Left kidney (tissue), 2 donors: Measurements from ENCODE around the gene SUFU. TPM values are rescaled to one million over a fixed set of nuclear protein-coding genes. Genes with fewer than 3 reads are reported as not detected.
"Not testable (repeated sequence)": the region's sequence is repeated elsewhere in the genome, so short reads cannot be mapped to it uniquely, and the experiment has no call there.

Source experiments
- DNase-seq: peaks from one replicate; pipeline ENCODE4 v3.0.0-alpha.2; 2013
- polyA plus RNA-seq: library from polyadenylated mRNA; unstranded; fragments of 120-200 nt; gene quantifications from one replicate; pipeline ENCODE4 v1.2.1, GENCODE V29; 2013; ENCODE audit not compliant: insufficient read length

The SUFU gene
- polyA plus RNA-seq, 1 donor: 29.9 TPM

- no peak for DNase-seq
These were observed 147.1 kb downstream of the SUFU start for GRCh38 chr10:102650655-102651454.

DNA sequence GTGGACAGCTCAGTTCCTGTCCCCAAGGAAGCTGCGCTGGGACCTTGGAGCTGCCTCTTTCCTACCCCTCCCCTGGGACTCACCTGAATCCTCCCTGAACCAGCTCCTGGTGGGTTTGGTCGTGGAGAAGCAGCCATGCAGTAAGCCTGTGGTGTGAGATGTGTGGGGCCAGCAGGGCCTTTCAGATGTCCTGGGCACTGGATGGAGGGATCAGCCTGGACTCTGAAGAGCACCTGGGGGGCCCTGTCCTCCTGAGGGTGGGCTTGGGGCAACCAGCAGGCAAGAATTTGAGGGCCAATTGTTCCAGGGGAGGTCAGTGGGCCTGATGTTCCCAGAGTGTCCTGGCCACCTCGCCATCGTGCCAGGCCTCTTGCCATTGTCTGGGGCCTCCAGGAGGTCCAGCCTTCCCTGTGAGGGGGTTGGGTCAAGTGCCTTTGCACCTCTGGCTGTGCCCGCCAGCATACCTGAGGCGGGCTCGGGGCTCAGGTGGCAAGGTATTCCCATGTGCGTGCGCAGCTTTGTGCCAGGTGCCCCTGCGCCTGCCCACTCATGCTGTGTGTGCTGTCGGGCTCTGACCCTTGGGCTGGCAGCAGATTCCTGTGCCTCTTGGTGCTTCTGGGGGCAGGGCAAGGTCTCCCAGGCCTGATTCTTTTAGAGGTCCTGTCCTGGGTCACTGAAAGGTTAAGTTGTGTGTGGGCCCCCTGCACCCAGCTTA is 147.8 kb downstream of the SUFU start:
- DNase-seq: no peak

GRCh38 chr10:102652170-102652916 is 148.6 kb downstream of the SUFU start:
- DNase-seq: no peak

DNA sequence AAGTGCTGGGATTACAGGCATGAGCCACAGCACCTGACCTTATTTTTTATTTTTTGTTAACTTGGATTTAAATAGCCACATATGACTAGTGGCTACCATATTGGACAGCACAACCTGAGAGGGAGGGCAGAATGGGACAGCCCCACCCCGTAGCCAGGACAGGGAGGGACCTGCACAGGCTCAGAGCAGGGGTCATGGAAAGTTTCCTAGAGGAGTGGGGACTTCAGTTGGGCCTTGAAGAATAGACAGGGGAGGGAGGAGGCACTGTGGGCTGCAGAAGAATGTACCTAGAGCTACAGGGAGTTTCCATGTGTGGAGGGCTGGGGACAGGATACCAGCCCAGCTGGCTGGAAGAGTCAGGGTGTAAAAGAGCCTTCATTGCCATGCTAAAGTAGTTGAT is 149.3 kb downstream of the SUFU start:
- no peak for DNase-seq

DNA sequence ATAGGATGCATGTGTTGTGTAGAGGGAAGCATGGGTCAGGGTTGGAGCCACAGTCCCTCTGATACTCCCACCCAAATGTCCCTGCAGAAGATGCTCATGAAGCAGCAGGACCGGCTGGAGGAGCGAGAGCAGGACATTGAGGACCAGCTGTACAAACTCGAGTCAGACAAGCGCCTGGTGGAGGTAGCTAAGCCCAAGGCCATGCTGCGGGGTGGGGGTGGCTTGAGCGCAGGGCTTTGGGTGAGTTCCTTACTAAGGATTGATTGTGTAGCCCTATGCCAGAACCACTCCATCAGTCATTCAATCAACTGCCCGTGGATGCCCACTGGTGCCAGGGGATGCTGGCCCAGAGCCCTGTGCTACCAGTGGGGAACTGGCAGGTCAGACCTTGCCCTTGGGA is 150.8 kb downstream of the SUFU start:
- no peak for DNase-seq

- no peak for DNase-seq
These were observed 151.2 kb downstream of the SUFU start for GRCh38 chr10:102654969-102655368.

- DNase-seq: no peak
These were observed 152.3 kb downstream of the SUFU start for GRCh38 chr10:102656026-102656425.

- DNase-seq: no peak
These were observed 153.1 kb downstream of the SUFU start for GRCh38 chr10:102656791-102657371.

DNA sequence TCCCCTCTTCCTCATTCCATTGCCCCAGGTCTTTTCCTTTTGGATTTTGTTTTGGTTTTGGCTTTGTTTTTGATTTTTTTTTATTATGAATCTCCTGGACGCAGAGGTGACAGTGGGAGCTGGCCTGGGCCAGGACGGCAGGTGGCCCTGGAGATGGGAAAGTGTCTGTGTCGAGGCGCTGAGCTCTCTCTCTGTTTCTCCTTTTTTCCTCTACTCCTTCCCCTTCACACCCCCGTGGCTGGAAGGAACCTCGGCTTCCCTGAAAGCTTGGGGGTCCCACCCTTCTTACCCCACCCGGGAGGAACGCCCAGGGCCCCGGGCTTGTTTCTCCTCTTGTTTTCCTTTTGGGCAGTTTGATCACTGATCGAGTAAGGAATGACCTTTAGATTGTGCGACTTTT is 153.7 kb downstream of the SUFU start:
- no peak for DNase-seq

GRCh38 chr10:102657984-102658724 is 154.4 kb downstream of the SUFU start:
- DNase-seq: no peak

DNA sequence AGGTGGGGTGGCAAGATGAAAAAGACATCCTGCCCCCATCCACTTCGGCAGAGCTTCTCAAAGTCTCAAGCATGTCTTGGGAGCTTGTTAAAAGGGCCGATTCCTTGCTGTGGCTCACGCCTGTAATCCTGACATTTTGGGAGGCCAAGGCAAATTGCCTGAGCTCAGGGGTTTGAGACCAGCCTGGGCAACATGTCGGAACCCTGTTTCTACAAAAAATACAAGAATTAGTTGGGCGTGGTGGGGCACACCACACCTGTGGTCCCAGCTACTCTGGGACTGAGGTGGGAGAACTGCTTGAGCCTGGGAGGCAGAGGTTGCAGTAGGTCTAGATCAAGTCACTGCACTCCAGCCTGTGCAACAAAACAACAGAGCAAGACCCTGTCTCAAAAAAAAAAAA is 155.0 kb downstream of the SUFU start:
- no peak for DNase-seq

DNA sequence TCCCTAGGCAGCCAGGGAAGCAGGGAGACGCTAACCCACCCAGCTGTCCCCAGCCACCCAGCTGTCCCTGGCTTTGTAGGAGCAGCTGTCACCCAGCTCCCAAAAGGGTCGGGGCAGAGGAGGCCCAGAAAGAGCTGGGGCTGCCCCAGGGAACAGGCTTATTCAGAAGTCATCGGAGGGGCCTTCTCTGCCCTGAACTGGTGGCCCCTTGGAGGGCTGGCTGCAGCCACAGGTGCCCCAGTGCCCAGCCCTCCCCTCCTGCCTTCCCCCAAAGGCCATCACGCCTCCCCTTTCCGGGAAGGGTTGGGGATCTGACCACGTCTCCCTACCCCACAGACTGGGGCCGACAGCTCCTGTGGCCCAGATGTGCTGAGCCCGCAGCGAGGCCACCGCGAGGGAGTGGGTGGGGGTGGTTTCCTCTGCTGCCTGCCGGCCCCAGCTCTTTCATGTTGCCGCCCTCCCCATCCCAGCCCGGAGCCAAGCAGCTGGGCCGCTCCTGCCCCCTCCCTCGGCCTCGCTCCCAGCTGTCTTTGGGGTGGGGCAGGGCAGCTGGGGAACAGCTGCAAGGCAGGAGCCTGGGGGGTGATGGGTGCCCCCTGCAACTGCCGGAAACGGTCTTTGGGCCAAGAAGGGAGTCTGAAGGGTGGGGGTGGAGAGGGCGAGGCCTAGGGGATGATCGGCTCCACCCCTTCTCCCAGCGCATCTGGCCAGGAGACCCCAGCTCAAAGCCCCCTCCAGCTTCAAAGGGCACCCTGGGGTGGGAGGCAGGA is 157.3 kb downstream of the SUFU start:
- DNase-seq: no peak

DNA sequence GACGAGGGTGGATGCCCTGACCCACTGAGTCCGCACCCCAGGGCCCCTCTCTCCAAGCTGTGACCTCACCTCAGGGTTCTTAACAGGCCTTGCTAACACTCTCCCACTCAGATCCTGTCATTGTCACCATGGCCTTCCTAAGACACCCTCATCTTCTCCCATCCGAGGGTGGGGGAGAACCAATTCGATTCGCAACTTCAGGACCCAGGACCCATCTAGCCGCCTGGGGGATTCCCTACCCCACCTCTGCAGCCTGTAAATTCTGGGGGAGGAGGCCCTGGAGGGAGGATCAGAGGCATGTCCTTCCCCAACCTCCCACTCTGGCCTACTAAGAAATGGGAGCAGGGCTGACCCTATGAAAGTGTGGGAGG is 157.9 kb downstream of the SUFU start:
- DNase-seq: no peak

DNA sequence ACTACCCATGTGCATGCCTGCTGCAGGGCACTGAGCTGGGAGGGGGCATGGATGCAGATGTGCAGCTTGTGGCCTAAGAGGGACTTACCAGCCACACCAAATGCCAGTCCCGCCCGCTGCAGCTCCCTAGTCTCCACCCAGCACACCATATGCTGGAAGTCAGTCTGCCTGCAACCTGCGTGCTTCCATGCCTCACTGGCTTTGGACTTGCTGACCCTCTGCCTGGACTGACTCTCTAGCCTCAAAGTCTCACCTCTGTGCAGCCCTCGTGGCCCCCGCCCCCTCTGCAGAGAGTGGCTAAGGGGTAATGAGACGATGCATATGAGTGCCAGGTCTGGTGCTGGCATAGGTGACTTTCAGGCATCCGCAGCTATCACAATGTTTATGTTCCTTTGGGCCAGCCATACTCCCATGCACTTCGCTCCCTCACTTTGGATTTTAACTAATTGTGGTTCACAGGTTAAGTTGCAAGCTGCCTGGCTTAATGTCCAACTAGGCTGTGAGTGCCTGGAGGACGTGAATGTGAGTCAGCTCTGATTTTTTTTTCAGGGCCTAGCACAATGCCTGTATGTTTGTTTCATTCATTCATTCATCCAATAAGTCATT is 162.2 kb downstream of the SUFU start:
- DNase-seq: no peak

- not testable (repeated sequence) for DNase-seq
These were observed 163.6 kb downstream of the SUFU start for GRCh38 chr10:102667411-102667810.

DNA sequence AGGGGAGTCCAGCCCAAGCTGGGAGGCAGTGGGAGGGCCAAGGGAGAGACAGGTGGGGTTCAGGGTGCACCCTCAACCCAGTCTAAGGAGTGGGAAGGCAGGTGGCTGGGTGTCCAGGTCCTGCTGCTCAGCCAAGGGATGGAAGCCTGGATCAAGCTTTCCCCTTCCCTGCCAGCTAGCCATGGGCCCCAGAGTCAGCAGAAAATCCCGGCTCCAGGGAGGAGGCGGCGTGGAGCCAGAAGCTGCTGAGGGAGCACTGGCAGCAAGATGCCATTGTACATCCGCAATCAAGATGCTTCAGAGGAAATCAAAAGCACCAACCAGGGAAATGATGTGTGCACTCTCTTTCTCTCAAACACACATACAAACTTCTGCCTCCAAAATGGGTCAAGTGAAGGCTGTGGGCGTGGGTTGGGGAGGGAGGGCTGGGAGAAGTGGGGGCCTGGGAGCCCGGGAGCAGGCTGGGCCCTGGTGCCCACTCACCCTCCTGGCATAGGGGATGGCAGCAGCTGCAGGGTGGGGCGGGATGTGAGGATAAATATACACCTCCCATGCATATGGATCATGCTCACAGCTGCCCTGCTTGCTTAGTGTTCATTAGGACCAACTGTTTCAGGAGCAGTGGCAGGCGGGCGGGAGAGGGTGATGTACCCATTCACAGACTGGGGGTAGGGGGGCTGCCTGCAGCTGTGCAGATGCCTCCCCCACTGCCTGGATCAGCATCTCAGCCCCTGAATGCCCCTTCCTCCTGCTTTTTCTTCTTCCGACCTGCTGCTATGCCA is 164.7 kb downstream of the SUFU start:
- DNase-seq: no peak

DNA sequence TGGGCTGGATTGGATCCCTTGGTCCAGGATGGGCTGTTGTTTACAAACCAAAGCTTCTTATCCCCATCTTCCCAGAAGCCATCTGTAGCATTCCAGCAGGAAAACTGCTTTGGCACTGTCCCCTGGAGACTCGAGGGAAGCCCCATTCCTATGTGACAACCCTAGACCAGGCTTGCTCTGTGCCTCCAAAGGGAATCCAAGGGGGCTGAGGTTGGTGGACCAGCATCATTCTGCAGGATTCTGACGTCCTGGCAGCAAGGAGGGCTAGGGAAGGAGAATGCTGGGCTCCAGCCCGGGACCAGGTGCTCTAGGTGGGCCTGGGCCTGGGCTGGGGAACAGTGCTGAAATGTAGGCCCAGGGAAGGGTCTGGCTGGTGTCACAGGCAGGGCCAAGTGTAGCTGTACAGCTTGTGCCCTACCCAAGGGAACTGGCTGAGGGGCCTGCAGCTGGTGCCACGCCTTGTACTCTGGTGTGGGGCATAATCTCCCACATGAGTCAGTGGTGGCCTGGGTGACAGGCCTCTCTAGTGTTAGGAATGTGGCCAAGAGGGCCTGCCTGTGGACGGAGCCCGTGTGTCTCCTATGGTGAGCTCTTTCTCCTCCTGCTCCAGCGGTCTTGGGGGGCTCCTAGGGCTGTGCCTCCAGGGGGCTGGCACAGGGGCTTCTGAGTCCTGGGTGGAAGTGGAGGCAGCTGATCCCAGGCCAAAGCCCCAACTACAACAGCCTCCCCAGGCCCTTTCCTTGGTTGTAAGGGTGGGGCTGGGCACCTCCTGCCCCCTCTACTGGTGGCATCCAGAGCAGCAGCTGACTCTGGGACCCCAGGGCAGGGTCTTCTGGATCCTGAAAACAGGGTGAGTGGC is 165.7 kb downstream of the SUFU start:
- DNase-seq: no peak

DNA sequence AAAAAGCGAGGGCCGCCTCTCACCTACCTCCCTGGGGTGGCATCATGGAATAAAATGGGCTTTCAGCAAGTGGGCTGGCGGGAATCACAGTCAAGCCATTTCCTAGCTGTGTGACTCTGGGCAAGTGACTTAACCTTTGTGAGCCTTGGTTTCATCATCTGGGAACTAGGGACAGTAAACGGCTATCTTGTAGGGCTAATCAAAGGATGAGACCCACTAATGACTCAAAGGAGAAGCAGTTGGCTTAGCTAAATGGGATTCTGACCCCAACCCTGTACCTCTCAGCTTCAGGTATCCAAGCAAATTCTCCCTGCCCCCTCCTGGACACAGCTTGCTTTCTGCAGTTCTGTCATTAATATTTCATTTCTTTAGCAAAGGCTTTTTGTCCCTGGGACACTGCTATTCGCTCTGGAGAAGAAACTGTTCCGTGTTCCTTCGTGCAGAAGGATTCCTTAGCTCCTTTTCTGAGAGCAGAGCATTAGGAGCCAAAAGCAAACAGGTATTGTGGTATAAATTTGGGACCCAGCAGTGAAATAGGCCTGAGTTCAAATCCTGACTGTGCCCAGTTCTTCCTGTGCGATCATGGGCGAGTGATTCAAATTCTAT is 166.4 kb downstream of the SUFU start:
- DNase-seq: no peak
